ENCODE data around the gene CASK. TPM values are rescaled to one million over a fixed set of nuclear protein-coding genes. Genes with fewer than 3 reads are reported as not detected.

CASK gene
- total RNA-seq, 6 donors from 2014 or later = 25.1 to 61.6 (median 35.3) TPM

GRCh38 chrX:41870719-41871151 is 52.6 kb downstream of the CASK start:
- Histone ChIP-seq H3K4me1 (no peaks in the 10 kb centered on the region), H3K27me3 (no peaks in the 10 kb centered on the region), H3K9me3 (no peaks in the 10 kb centered on the region), H3K27ac (no peak overlapping the region), H3K36me3 (no peaks in the 10 kb centered on the region), H3K4me3 (no peak overlapping the region)
- TF ChIP-seq POLR2A (IDR thresholded peaks at IDR 0.05) (no peak), CTCF (IDR thresholded peaks at IDR 0.05) (no peak), EP300 (IDR thresholded peaks at IDR 0.05) (no peak), POLR2AphosphoS5 (IDR thresholded peaks at IDR 0.05) (no peak)
- peak in 1 of 2 donors; percentile 38 for DNase-seq
- 65 to 70% methylated on average over 2 of the region's 2 CpGs for WGBS, 2 donors
- no peak for ATAC-seq (ENCODE audit: low FRiP score in 2 of 2)

- DNase-seq (no peak), ATAC-seq (ENCODE audit: low FRiP score in 2 of 2) (no peak)
- TF ChIP-seq POLR2AphosphoS5 (IDR thresholded peaks at IDR 0.05) (no peak), CTCF (IDR thresholded peaks at IDR 0.05) (no peak), EP300 (IDR thresholded peaks at IDR 0.05) (no peak), POLR2A (IDR thresholded peaks at IDR 0.05) (no peak)
- no peaks in the 10 kb centered on the region for H3K27me3 ChIP-seq
- H3K36me3 ChIP-seq = no peaks in the 10 kb centered on the region
- H3K9me3 ChIP-seq = no peaks in the 10 kb centered on the region
- no peak overlapping the region for H3K27ac ChIP-seq
- 59 to 76% methylated on average over 3 of the region's 3 CpGs for WGBS, 2 donors
- H3K4me3 ChIP-seq = no peak overlapping the region
- H3K4me1 ChIP-seq = no peaks in the 10 kb centered on the region
Measured at GRCh38 chrX:41868392-41868977, 54.9 kb downstream of the CASK start.

GRCh38 chrX:41863343-41864203 is 59.8 kb downstream of the CASK start:
- TF ChIP-seq CTCF (IDR thresholded peaks at IDR 0.05) (no peak), POLR2A (IDR thresholded peaks at IDR 0.05) (no peak), EP300 (IDR thresholded peaks at IDR 0.05) (no peak), POLR2AphosphoS5 (IDR thresholded peaks at IDR 0.05) (no peak)
- Histone ChIP-seq H3K9me3 (no peaks in the 10 kb centered on the region), H3K4me1 (no peaks in the 10 kb centered on the region), H3K27ac (no peak overlapping the region), H3K36me3 (no peaks in the 10 kb centered on the region), H3K4me3 (no peak overlapping the region), H3K27me3 (no peaks in the 10 kb centered on the region)
- 84 to 90% methylated on average over 2 of the region's 2 CpGs for WGBS, 2 donors
- DNase-seq (no peak), ATAC-seq (ENCODE audit: low FRiP score in 2 of 2) (no peak)

GRCh38 chrX:41862562-41863184 is 60.7 kb downstream of the CASK start:
- no peak for DNase-seq

More at GRCh38 chrX:41862562-41863184, 60.7 kb downstream of the CASK start:
- H3K36me3 ChIP-seq = no peaks in the 10 kb centered on the region
- no peak overlapping the region for H3K27ac ChIP-seq
- H3K4me1 ChIP-seq = no peaks in the 10 kb centered on the region
- no peak for ATAC-seq (ENCODE audit: low FRiP score in 2 of 2)
- H3K9me3 ChIP-seq = no peaks in the 10 kb centered on the region
- TF ChIP-seq CTCF (IDR thresholded peaks at IDR 0.05) (no peak), POLR2A (IDR thresholded peaks at IDR 0.05) (no peak), EP300 (IDR thresholded peaks at IDR 0.05) (no peak), POLR2AphosphoS5 (IDR thresholded peaks at IDR 0.05) (no peak)
- WGBS, 2 donors = 42 to 51% methylated on average over 4 of the region's 4 CpGs
- no peak overlapping the region for H3K4me3 ChIP-seq
- H3K27me3 ChIP-seq = no peaks in the 10 kb centered on the region

All from upper lobe of left lung (tissue), 6 donors.